GM21423 (cell line): ENCODE data around the gene C19orf73.
A peak's percentile ranks its signal among the peaks of the same experiment; 100 is the strongest.
"Not testable (repeated sequence)": the region's sequence is repeated elsewhere in the genome, so short reads cannot be mapped to it uniquely, and the experiment has no call there.

Experiments
- ATAC-seq: cut with Tn5 transposase; IDR thresholded peaks from one replicate; pipeline ENCODE4 v1.9.1; 2021; ENCODE audit warnings: mild to moderate bottlenecking, moderate library complexity; ENCODE audit not compliant: unreplicated experiment

C19orf73 gene

GRCh38 chr19:49123285-49123684, 4.3 kb upstream of the C19orf73 start:
- not testable (repeated sequence) for ATAC-seq

- ATAC-seq, result not testable (repeated sequence)
Measured at GRCh38 chr19:49121841-49122240, 2.9 kb upstream of the C19orf73 start.

GRCh38 chr19:49120868-49121267, 1.9 kb upstream of the C19orf73 start:
- no peak for ATAC-seq

- no peak for ATAC-seq
Measured at GRCh38 chr19:49120325-49120683, 1.4 kb upstream of the C19orf73 start.

GRCh38 chr19:49119411-49120324, 725 bp upstream of the C19orf73 start, which contains the start of gene PPFIA3:
PPFIA3 (plus strand) TSS chr19:49119544; CDS start chr19:49127874, 8,330 bp downstream.
- no peak for ATAC-seq

- no peak for ATAC-seq
Measured at GRCh38 chr19:49117677-49118564, 1.0 kb downstream of the C19orf73 start.

GRCh38 chr19:49116544-49116943, 2.4 kb downstream of the C19orf73 start:
- no peak for ATAC-seq

- ATAC-seq, result no peak
Measured at GRCh38 chr19:49114630-49115363, 4.1 kb downstream of the C19orf73 start.

- ATAC-seq, result peak; percentile 40
Measured at GRCh38 chr19:49113762-49114629, 4.9 kb downstream of the C19orf73 start, which contains the start of gene LIN7B. LIN7B (plus strand) TSS chr19:49114370; CDS start chr19:49114405, 35 bp downstream.

- no peak for ATAC-seq
Measured at GRCh38 chr19:49111218-49111998, 7.5 kb downstream of the C19orf73 start.

GRCh38 chr19:49110567-49110966, 8.4 kb downstream of the C19orf73 start:
- ATAC-seq, result no peak

- ATAC-seq, result no peak
Measured at GRCh38 chr19:49109569-49110233, 9.2 kb downstream of the C19orf73 start.

- ATAC-seq, result no peak
Measured at GRCh38 chr19:49109051-49109450, 9.9 kb downstream of the C19orf73 start.

- no peak for ATAC-seq
Measured at GRCh38 chr19:49107625-49108459, 11.1 kb downstream of the C19orf73 start.

- ATAC-seq, result no peak
Measured at GRCh38 chr19:49106648-49107135, 12.3 kb downstream of the C19orf73 start.

GRCh38 chr19:49104229-49104864, 14.6 kb downstream of the C19orf73 start:
- ATAC-seq, result no peak
